K562 (cell line): ENCODE results near the gene BCL2L13.

Experiments used
- FOXJ3 ChIP-seq: sonication (generic); formaldehyde crosslinking; IDR thresholded peaks from 2 replicates; pipeline ENCODE4 v1.4.0; 2020; ENCODE audit warnings: mild to moderate bottlenecking, missing genetic modification reagents
- JUN ChIP-seq, 2 experiments: sonication (generic) in 1 of 2; formaldehyde crosslinking in 1 of 2; IDR thresholded peaks; 2 replicates each; pipeline versions ENCODE4 v1.6.1 to v1.8.0; 2012 to 2022; ENCODE audit warnings: borderline replicate concordance in 2 of 2, mild to moderate bottlenecking in 2 of 2, improper control_type of control experiment in 1 of 2, low read depth in 1 of 2, low read length in 1 of 2, missing genetic modification reagents in 1 of 2
- KAT7 ChIP-seq: sonication (generic); formaldehyde crosslinking; IDR thresholded peaks from 2 replicates; pipeline ENCODE4 v1.8.0; 2022; ENCODE audit warnings: missing genetic modification reagents, mild to moderate bottlenecking, borderline replicate concordance
- ZFP36 ChIP-seq: fragments of 150-350 bp; IDR thresholded peaks from 2 replicates; pipeline ENCODE4 v1.6.1; 2018; ENCODE audit warnings: low read length, low read depth; ENCODE audit not compliant: partially characterized antibody
- TF ChIP-seq, protein P1 (sequence below), 3 experiments: IDR thresholded peaks in 2 of 3; conservative IDR thresholded peaks in 1 of 3; 2 replicates each; pipeline ENCODE4 v1.5.1; 2011 to 2012; ENCODE audit warnings: low read length in 3 of 3, mild to moderate bottlenecking in 3 of 3, control low read depth in 2 of 3, improper control_type of control experiment in 1 of 3, inconsistent platforms in 1 of 3, low read depth in 1 of 3, mixed read lengths in 1 of 3, moderate library complexity in 1 of 3; ENCODE audit not compliant: insufficient read depth in 2 of 3
- TF ChIP-seq, protein P2 (sequence below): sonication (generic); formaldehyde crosslinking; IDR thresholded peaks from 2 replicates; pipeline ENCODE4 v1.8.1; 2023; ENCODE audit warnings: mild to moderate bottlenecking, missing genetic modification reagents

GRCh38 chr22:17706947-17707346 lies 68.4 kb downstream of the BCL2L13 start:
- TF ChIP-seq ZFP36 (no peak), FOXJ3 (CRISPR knock-in tag) (no peak), JUN (IDR thresholded peaks at IDR 0.05; ENCODE audit: borderline replicate concordance, low read depth, low read length) (no peak), JUN (CRISPR knock-in tag; IDR thresholded peaks at IDR 0.05; ENCODE audit: borderline replicate concordance) (no peak), KAT7 (CRISPR knock-in tag) (no peak)
- TF ChIP-seq, protein P1, sequence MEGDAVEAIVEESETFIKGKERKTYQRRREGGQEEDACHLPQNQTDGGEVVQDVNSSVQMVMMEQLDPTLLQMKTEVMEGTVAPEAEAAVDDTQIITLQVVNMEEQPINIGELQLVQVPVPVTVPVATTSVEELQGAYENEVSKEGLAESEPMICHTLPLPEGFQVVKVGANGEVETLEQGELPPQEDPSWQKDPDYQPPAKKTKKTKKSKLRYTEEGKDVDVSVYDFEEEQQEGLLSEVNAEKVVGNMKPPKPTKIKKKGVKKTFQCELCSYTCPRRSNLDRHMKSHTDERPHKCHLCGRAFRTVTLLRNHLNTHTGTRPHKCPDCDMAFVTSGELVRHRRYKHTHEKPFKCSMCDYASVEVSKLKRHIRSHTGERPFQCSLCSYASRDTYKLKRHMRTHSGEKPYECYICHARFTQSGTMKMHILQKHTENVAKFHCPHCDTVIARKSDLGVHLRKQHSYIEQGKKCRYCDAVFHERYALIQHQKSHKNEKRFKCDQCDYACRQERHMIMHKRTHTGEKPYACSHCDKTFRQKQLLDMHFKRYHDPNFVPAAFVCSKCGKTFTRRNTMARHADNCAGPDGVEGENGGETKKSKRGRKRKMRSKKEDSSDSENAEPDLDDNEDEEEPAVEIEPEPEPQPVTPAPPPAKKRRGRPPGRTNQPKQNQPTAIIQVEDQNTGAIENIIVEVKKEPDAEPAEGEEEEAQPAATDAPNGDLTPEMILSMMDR (IDR thresholded peaks at IDR 0.05 in 2 of 3, conservative IDR thresholded peaks at IDR 0.05 in 1 of 3; ENCODE audit: insufficient read depth in 2 of 3, low read depth in 1 of 3, low read length in 3 of 3) = no peak
- TF ChIP-seq, protein P2, sequence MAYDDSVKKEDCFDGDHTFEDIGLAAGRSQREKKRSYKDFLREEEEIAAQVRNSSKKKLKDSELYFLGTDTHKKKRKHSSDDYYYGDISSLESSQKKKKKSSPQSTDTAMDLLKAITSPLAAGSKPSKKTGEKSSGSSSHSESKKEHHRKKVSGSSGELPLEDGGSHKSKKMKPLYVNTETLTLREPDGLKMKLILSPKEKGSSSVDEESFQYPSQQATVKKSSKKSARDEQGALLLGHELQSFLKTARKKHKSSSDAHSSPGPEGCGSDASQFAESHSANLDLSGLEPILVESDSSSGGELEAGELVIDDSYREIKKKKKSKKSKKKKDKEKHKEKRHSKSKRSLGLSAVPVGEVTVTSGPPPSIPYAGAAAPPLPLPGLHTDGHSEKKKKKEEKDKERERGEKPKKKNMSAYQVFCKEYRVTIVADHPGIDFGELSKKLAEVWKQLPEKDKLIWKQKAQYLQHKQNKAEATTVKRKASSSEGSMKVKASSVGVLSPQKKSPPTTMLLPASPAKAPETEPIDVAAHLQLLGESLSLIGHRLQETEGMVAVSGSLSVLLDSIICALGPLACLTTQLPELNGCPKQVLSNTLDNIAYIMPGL (CRISPR knock-in tag) = no peak
